ENCODE measurements around the gene KCTD5. TPM values are rescaled to one million over a fixed set of nuclear protein-coding genes. Genes with fewer than 3 reads are reported as not detected.

KCTD5 gene
- total RNA-seq, 6 experiments from 2014 or later = 27.1 to 30.9 (median 28.8) TPM

DNA sequence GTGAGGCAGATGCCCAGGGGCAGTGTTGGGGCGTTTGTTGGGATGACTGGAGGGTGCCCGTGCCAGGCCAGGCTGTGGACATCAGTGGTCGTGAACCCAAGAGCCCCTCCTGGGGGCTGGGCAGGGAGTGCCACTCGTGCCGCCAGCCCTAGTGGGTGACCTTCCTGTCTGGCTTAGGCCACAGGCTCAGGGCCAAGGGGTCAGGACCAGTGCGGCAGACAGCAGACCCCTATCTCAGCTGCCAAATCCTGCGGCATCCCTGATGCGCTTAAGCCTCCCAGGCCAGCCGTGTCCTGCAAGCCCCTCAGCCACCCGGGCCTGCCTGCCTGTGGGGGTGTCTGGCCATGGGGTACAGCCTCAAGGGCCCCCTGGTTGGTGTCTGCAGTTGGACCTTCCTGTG lies 23.0 kb downstream of the KCTD5 start:
- TF ChIP-seq, protein P1, sequence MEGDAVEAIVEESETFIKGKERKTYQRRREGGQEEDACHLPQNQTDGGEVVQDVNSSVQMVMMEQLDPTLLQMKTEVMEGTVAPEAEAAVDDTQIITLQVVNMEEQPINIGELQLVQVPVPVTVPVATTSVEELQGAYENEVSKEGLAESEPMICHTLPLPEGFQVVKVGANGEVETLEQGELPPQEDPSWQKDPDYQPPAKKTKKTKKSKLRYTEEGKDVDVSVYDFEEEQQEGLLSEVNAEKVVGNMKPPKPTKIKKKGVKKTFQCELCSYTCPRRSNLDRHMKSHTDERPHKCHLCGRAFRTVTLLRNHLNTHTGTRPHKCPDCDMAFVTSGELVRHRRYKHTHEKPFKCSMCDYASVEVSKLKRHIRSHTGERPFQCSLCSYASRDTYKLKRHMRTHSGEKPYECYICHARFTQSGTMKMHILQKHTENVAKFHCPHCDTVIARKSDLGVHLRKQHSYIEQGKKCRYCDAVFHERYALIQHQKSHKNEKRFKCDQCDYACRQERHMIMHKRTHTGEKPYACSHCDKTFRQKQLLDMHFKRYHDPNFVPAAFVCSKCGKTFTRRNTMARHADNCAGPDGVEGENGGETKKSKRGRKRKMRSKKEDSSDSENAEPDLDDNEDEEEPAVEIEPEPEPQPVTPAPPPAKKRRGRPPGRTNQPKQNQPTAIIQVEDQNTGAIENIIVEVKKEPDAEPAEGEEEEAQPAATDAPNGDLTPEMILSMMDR (IDR thresholded peaks at IDR 0.05) = no peak
- Mint-ChIP-seq H3K27ac (no peak overlapping the region), H3K4me3 (no peak overlapping the region), H3K4me1 (ENCODE audit: low read depth) (no peaks in the 10 kb centered on the region), H3K36me3 (ENCODE audit: low read depth) (no peaks in the 10 kb centered on the region), H3K9me3 (no peaks in the 10 kb centered on the region), H3K27me3 (ENCODE audit: insufficient read depth) (no peaks in the 10 kb centered on the region; the same call in none of the 2 replicates)
- DNase-seq = no peak

GRCh38 chr16:2706085-2706484 lies 23.8 kb downstream of the KCTD5 start:
- DNase-seq = no peak
- H3K4me1 Mint-ChIP-seq (ENCODE audit: low read depth) = no peaks in the 10 kb centered on the region

GRCh38 chr16:2706611-2707311 lies 24.4 kb downstream of the KCTD5 start:
- DNase-seq = no peak
- no peaks in the 10 kb centered on the region for H3K9me3 Mint-ChIP-seq
- no peak overlapping the region for H3K4me3 Mint-ChIP-seq
- TF ChIP-seq, protein P1 (IDR thresholded peaks at IDR 0.05) = no peak
- H3K36me3 Mint-ChIP-seq (ENCODE audit: low read depth) = no peaks in the 10 kb centered on the region
- H3K27me3 Mint-ChIP-seq (ENCODE audit: insufficient read depth) = peaks cover 2% of the 10 kb centered on the region
- H3K27ac Mint-ChIP-seq = no peak overlapping the region
- no peaks in the 10 kb centered on the region for H3K4me1 Mint-ChIP-seq (ENCODE audit: low read depth)

More at GRCh38 chr16:2706085-2706484, 23.8 kb downstream of the KCTD5 start:
- H3K27me3 Mint-ChIP-seq (ENCODE audit: insufficient read depth) = peaks cover 2% of the 10 kb centered on the region
- H3K36me3 Mint-ChIP-seq (ENCODE audit: low read depth) = no peaks in the 10 kb centered on the region
- H3K9me3 Mint-ChIP-seq = no peaks in the 10 kb centered on the region
- TF ChIP-seq, protein P1 (IDR thresholded peaks at IDR 0.05) = no peak
- H3K4me3 Mint-ChIP-seq = no peak overlapping the region
- no peak overlapping the region for H3K27ac Mint-ChIP-seq

DNA sequence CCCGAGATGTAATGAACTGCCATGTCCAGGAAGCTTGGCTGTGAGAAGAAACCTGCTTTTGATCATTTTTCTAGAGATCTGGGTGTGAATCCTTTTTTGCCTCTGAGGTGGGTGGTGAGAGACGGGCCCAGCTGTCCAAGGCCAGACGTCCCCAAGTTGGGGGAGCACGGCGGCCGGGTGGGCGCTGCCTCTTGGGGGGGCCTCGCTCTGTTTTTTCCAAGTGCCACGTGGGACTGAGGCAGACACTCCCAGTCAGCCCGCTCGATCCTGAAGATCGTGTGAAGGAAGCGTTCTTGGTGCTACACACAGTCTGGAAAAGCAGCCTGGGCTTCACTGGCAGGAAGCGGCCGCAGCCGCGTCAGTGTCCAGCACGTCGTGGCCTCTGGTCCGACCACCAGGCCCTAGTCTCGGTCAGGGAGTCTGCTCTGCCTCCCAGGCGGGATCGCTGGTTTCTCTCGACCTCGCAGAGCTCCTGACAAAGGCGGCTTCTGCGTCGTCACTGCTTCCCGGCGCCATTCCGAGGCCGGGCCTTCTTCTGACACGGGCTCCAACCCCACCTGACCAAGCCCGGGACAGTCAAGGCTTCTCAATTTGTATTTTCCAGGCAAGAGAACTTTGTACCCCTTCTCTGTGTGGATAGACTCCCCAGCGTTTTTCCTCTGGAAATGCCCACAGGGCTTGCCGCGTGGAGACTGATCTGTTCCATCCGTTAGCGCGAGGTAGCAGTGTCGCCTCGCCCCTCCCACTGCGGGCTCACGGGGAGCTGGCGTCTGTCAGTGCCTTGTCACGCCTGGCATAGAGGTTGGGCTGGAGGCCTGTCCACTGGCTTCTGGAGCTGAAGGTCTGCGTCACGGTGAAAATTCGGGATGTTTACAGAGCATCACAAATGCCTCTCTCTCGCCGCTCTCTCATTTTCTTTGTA lies 25.3 kb downstream of the KCTD5 start:
- Mint-ChIP-seq H3K27ac (no peak overlapping the region), H3K36me3 (ENCODE audit: low read depth) (no peaks in the 10 kb centered on the region), H3K9me3 (no peaks in the 10 kb centered on the region), H3K27me3 (ENCODE audit: insufficient read depth) (peaks cover 2% of the 10 kb centered on the region), H3K4me3 (no peak overlapping the region), H3K4me1 (ENCODE audit: low read depth) (no peaks in the 10 kb centered on the region)
- TF ChIP-seq, protein P1 (IDR thresholded peaks at IDR 0.05) = no peak
- DNase-seq = no peak

GRCh38 chr16:2708290-2708639 lies 25.9 kb downstream of the KCTD5 start:
- no peaks in the 10 kb centered on the region for H3K36me3 Mint-ChIP-seq (ENCODE audit: low read depth)
- DNase-seq = no peak
- no peaks in the 10 kb centered on the region for H3K4me1 Mint-ChIP-seq (ENCODE audit: low read depth)
- peaks cover 2% of the 10 kb centered on the region for H3K27me3 Mint-ChIP-seq (ENCODE audit: insufficient read depth)
- TF ChIP-seq, protein P1 (IDR thresholded peaks at IDR 0.05) = no peak
- no peak overlapping the region for H3K27ac Mint-ChIP-seq
- H3K4me3 Mint-ChIP-seq = no peak overlapping the region
- H3K9me3 Mint-ChIP-seq = no peaks in the 10 kb centered on the region
